ENCODE measurements around the gene TSC2. TPM values are rescaled to one million over a fixed set of nuclear protein-coding genes. Genes with fewer than 3 reads are reported as not detected.
"Not testable (repeated sequence)": the region's sequence is repeated elsewhere in the genome, so short reads cannot be mapped to it uniquely, and the experiment has no call there.

The TSC2 gene
- total RNA-seq, 1 donor from 2014 or later: 242 TPM

- no peak overlapping the region for H3K27ac Mint-ChIP-seq
- H3K4me3 Mint-ChIP-seq: no peak overlapping the region
- DNase-seq (ENCODE audit: low spot score in 2 of 2, unreplicated experiment in 2 of 2): no peak
- peaks cover 17% of the 10 kb centered on the region for H3K36me3 Mint-ChIP-seq
- H3K9me3 Mint-ChIP-seq: no peaks in the 10 kb centered on the region
- H3K27me3 Mint-ChIP-seq (ENCODE audit: low read depth): no peaks in the 10 kb centered on the region
- no peaks in the 10 kb centered on the region for H3K4me1 Mint-ChIP-seq
- TF ChIP-seq, protein P1, sequence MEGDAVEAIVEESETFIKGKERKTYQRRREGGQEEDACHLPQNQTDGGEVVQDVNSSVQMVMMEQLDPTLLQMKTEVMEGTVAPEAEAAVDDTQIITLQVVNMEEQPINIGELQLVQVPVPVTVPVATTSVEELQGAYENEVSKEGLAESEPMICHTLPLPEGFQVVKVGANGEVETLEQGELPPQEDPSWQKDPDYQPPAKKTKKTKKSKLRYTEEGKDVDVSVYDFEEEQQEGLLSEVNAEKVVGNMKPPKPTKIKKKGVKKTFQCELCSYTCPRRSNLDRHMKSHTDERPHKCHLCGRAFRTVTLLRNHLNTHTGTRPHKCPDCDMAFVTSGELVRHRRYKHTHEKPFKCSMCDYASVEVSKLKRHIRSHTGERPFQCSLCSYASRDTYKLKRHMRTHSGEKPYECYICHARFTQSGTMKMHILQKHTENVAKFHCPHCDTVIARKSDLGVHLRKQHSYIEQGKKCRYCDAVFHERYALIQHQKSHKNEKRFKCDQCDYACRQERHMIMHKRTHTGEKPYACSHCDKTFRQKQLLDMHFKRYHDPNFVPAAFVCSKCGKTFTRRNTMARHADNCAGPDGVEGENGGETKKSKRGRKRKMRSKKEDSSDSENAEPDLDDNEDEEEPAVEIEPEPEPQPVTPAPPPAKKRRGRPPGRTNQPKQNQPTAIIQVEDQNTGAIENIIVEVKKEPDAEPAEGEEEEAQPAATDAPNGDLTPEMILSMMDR (IDR thresholded peaks at IDR 0.05; ENCODE audit: unreplicated experiment): no peak
These were observed 45.1 kb downstream of the TSC2 start for GRCh38 chr16:2092866-2093265.

DNA sequence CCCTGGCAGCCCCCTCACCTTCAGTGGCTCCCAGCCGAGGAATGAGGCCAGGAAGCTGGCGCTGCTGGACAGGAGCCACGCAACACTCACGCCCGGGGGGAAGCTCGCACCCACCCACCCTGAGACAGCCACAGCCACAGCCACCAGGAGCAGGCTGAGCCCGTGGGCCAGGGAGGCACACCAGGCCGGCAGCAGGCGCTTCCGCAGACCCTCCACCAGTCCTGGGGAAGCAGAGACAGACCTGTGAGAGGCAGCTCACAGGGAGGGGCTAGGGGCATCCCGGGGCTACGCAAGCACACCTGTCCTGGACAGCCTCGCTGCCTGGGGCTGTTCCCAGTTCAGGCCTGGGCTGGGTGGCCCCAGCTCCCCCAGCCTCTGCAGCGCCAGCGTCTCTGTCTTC lies 46.0 kb downstream of the TSC2 start:
- H3K4me1 Mint-ChIP-seq: no peaks in the 10 kb centered on the region
- TF ChIP-seq, protein P1 (IDR thresholded peaks at IDR 0.05; ENCODE audit: unreplicated experiment): no peak
- no peak overlapping the region for H3K4me3 Mint-ChIP-seq
- H3K9me3 Mint-ChIP-seq: no peaks in the 10 kb centered on the region
- H3K27ac Mint-ChIP-seq: no peak overlapping the region
- DNase-seq (ENCODE audit: low spot score in 2 of 2, unreplicated experiment in 2 of 2): no peak
- H3K27me3 Mint-ChIP-seq (ENCODE audit: low read depth): no peaks in the 10 kb centered on the region
- peaks cover 16% of the 10 kb centered on the region for H3K36me3 Mint-ChIP-seq

GRCh38 chr16:2095315-2095853 lies 47.6 kb downstream of the TSC2 start:
- no peak overlapping the region for H3K27ac Mint-ChIP-seq

DNA sequence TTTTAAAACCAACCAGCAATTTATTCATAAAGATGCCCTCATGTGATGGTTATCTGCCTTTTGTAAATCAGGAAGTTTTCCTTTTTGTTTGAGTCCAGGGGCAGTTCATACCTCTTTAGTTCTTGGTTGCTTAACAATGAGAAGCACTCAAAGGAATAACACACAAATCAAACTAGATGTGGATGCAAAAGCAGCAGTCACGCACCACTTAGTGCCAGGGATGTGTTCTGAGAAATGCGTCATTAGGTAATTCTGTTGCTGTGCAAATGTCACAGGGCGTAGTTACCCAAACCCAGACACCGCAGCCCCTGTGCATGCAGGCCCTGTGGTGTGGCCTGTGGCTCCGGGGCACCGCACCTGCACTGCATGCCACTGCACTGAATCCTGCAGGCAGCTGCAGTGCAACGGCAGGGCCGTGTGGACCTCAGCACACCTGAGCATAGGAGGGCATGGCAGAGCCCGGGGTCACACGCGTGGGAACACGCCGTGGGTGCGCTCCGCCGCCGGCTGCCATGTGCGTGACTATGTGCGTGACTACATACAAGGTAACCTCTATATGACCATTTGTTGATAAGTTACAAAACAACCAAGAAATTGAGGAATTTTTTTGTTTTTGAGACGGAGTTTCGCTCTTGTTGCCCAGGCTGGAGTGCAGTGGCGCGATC lies 48.3 kb downstream of the TSC2 start:
- DNase-seq (ENCODE audit: low spot score in 2 of 2, unreplicated experiment in 2 of 2): no peak
- Mint-ChIP-seq H3K27me3 (ENCODE audit: low read depth) (no peaks in the 10 kb centered on the region), H3K27ac (no peak overlapping the region), H3K4me1 (no peaks in the 10 kb centered on the region), H3K4me3 (no peak overlapping the region), H3K36me3 (peaks cover 17% of the 10 kb centered on the region), H3K9me3 (no peaks in the 10 kb centered on the region)
- TF ChIP-seq, protein P1 (IDR thresholded peaks at IDR 0.05; ENCODE audit: unreplicated experiment): no peak

More at GRCh38 chr16:2095315-2095853, 47.6 kb downstream of the TSC2 start:
- Mint-ChIP-seq H3K4me3 (no peak overlapping the region), H3K27me3 (ENCODE audit: low read depth) (no peaks in the 10 kb centered on the region), H3K36me3 (peaks cover 17% of the 10 kb centered on the region), H3K4me1 (no peaks in the 10 kb centered on the region), H3K9me3 (no peaks in the 10 kb centered on the region)
- TF ChIP-seq, protein P1 (IDR thresholded peaks at IDR 0.05; ENCODE audit: unreplicated experiment): no peak
- DNase-seq (ENCODE audit: low spot score in 2 of 2, unreplicated experiment in 2 of 2): no peak

DNA sequence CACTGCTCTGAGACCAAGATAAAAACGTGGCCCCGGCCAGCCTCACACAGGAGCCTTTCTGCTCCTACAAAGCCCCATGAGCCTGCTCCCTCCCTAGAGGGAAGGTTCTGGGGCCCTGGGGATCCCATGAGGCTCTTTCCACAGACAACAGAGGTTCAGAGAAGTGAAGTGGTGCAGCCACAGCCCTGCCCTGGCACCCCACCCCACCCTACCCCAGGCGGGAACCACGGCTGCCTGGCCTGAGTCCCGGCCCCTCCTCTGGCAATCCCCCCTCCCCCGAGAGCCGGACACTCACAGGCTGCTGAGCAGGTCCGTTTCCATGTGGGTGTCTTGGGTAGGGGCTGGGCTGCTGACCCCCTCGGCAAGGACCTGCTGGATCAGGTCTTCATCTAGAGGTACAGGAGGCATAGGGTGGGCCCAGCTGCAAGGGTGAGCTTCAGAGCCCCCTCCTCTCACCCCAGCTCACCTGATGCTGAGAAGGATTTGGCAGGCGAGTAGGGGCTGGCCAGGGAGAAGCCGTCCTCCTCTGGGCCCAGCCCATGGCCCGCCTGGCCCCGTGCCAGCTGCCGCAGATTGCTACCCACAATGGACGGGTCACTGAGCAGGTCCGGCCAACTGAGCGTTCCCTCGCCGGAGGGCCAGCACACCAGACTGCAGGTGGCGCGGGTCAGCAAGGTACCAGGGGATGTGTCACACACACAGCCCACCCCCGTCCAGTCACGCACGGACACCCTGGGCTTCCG lies 49.2 kb downstream of the TSC2 start:
- Mint-ChIP-seq H3K4me1 (no peaks in the 10 kb centered on the region), H3K36me3 (peaks cover 20% of the 10 kb centered on the region), H3K9me3 (no peaks in the 10 kb centered on the region), H3K27ac (no peak overlapping the region), H3K27me3 (ENCODE audit: low read depth) (no peaks in the 10 kb centered on the region), H3K4me3 (no peak overlapping the region)
- no peak for DNase-seq (ENCODE audit: low spot score in 2 of 2, unreplicated experiment in 2 of 2)
- TF ChIP-seq, protein P1 (IDR thresholded peaks at IDR 0.05; ENCODE audit: unreplicated experiment): no peak

DNA sequence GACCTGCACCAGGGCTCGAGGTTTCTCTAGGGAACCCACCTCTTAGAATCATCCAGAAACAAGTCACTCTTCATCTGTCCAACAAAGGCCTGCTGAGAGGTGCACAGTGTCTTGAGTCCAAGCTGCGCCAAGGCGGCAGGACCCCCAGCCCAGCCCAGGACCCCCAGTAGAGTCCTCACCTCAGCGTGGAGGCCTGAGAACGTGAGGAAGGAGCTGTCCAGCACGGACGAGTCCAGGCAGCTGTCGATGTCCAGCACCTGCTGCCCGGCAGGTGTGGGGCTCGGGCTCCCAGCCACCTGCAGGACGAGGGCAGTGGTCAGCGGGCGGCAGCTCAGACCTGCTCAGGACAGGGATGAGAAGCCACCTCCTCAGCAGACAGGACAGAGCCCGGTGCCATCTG lies 49.9 kb downstream of the TSC2 start:
- not testable (repeated sequence) for H3K9me3 Mint-ChIP-seq; H3K4me3 Mint-ChIP-seq; H3K27ac Mint-ChIP-seq; H3K27me3 Mint-ChIP-seq (ENCODE audit: low read depth); H3K4me1 Mint-ChIP-seq; DNase-seq (ENCODE audit: low spot score in 2 of 2, unreplicated experiment in 2 of 2)
- peaks cover 20% of the 10 kb centered on the region for H3K36me3 Mint-ChIP-seq

GRCh38 chr16:2101581-2101980 lies 53.8 kb downstream of the TSC2 start:
- H3K36me3 Mint-ChIP-seq; DNase-seq (ENCODE audit: low spot score in 2 of 2, unreplicated experiment in 2 of 2); H3K27me3 Mint-ChIP-seq (ENCODE audit: low read depth); H3K9me3 Mint-ChIP-seq; H3K4me1 Mint-ChIP-seq; H3K4me3 Mint-ChIP-seq; H3K27ac Mint-ChIP-seq: not testable (repeated sequence)
